Tongue (tissue), 3 donors: ENCODE data around the gene PSMG2. TPM values are rescaled to one million over a fixed set of nuclear protein-coding genes. Genes with fewer than 3 reads are reported as not detected.

ENCODE experiments used
- DNase-seq: peaks from one replicate; pipeline ENCODE4 v3.0.0-alpha.2; 2015
- small RNA-seq: library from RNA; depleted of rRNA; stranded (forward); fragments of <200 nt; gene quantifications from one replicate; pipeline ENCODE3, GENCODE V24; 2014; ENCODE audit warnings: low replicate concordance
- total RNA-seq: library from RNA; depleted of rRNA; stranded (reverse); fragments of >200 nt; gene quantifications from one replicate; pipeline ENCODE4 v1.2.3, GENCODE V29; 2014

The PSMG2 gene
- total RNA-seq, 1 donor from 2014 or later = 46.8 TPM

DNA sequence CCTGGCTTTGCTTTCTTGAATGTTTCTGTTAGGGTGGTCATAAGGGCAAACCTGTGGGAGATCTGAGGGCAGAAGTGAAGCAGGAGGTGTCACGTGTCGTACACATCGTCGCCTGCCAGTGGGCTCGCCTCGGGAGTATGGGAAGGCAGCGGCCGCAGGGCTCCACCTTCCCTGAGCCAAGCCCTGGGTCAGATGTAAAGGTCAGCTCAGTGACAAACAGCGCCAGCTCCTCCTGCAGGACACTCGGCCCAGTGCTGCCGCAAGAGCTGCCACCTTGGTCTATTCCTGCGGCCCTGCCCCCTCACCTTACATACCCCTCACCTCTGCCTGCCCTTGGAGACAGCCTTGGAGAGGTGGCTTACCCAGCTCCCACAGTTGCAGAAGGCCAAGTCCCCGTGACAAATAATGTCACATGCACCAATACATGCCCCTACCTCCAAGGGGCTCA, 64.2 kb downstream of the PSMG2 start:
- no peak for DNase-seq

DNA sequence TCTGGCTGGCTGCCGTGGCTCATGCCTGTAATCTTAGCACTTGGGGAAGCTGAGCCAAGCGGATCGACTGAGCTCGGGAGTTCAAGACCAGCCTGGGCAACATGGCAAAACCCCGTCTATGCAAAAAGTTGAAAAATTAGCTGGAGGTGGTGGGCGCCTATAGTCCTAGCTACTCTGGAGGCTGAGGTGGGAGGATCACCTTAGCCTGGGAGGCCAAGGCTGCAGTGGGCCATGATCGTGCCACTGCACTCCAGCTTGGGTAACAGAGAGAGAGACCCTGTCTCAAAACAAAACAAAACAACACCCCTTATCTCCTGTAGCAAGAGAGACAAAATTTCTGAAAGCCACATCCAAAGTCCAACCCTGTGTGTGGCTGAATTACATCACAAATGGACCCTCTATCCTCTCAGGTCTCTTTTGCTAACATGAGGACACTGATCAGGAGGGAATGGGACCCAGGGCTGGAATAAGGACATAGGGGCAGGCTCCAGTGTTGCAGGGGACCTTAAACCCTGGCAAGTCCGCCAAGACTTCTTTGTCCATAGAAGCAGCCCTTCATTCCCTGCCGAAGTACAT, 64.8 kb downstream of the PSMG2 start:
- no peak for DNase-seq

DNA sequence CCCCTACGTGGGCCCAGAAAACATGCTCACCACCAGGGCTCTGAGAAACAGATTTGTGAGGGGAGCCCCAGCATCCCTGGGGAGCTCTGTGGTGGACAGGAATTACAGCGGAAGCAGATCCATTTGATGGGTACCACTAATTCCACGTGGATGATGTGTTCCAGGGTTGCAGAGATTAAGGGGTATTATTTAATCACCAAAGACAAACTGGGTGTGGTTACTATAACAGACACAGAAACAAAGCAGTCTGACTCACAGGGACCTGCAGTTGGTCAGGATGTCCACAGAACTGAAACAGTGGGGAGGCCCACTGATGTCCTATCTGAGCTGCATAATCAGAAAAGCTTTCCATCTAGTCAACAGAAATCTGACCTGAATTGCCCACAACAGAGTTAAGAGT, 65.8 kb downstream of the PSMG2 start:
- no peak for DNase-seq

DNA sequence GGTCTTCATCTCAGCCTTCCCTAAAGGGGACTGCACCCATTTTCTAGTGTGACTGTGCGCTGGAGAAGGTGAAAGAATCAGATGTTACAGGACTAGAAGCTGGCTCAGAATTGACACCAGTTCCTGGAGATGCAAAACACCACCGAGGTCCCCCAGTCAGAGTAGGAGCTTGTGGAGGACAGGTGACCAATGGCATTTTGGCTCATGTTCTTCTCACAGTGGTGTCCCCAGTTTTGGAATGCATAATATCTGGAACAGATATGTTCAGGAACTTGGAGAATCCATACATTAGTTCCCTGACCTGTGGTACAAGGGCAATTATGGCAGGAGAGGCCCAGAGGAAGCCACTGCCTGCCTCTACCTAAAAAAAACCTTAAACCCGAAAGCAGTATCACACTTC, 66.3 kb downstream of the PSMG2 start:
- no peak for DNase-seq

DNA sequence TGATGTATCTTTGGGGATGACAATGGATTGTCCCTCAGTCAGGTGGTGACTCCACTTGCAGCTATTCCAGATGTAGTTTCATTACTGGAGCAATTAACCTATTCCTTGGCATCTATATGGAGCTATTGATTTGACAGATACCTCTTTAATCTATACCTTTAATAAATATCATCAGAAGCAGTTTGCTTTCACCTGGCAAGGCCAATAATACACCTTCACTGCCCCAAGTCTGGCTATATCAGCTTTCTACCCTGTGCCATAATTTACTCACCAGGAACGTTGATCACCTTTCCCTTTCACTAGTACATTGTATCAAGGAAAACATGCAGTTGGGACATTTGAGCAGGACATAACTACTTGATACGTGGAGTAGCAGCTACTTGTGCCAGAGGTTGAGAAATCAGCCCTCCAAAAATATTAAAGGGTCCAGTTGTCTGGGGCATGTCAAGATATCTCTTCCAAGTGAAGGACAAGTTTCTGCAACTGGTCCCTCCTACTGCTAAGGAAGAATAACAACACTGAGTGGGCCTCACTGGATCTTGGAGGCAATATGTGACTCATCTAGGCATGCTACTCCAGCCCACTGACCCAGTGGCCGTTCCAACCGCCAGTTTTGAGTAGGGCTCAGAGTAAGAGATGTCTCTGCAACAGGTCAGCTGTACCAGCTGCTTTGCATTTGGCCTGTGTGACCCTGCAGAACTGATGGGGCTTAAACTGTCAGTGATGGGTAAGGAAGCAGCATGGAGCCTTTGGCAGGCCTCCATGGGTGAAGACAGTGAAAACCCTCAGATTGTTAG, 67.0 kb downstream of the PSMG2 start:
- DNase-seq = no peak

DNA sequence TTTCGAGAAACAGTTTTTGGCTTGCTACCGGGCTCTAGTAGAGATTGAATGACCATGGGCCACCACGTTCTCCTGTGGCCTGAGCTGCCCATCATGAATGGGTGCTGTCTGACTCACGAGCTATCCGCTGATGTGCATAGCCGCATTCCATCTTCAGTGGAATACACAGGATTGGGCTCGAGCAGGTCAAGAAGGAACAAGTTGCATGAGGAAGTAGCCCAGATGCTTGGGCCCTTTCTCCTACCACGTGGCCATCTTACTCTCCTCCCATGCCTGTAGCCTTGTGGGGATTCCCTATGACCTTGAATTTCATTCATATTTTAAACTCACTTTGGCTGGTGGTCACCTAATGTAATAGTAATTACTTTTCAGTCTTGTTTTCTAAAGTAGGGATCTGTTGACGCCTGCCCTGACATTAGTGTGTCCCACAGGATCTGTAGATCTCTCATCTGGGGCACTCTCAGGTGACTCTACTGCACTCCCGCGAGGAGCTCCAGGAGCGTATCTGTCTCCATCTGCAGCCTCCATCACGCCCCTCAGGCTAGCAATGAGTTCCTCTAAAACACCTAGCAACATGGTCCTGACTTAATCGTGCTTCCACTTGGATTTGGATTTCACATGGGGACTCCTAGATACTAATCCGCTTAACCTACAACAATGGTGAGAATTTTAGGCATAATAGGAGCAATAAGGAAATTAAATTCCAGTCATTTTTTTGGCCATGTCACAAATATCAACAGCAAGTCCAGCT, 67.8 kb downstream of the PSMG2 start:
- no peak for DNase-seq

DNA sequence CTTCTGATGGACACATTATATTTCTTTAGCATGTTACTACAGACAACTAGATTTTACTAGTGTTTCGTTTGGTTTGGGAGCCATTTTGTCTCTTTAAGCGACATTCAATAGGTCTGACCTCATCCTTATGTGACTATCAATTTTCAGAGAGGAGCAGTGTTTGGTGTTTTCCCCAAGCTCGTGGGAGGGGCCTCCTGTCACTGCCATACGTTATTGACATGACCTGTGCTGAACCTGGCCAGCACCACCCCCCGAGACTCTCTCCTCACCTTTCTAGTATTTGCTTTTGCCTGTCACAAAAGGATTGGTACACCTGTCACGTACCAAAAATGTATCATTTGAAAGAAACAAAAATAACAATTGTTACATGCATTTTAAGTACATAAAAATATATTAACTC, 69.3 kb downstream of the PSMG2 start:
- DNase-seq = no peak

DNA sequence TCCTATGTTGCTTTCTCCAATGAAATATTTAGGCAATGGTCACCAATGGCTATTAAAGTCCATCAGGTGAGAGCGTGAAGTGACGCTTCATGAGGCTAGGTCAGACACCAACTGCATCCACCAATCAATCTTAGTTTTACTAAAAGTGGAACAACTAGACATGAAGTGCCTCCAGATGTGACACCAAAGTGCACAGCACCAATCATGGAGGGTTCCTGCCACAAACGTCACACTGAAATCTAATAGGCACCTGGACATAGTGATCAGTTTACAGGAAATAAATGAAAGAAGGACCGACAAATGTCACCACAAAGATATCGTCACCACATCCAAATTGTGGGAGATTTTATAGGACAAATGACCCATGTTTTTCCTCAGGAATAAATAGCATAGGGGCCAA, 70.5 kb downstream of the PSMG2 start:
- no peak for DNase-seq

DNA sequence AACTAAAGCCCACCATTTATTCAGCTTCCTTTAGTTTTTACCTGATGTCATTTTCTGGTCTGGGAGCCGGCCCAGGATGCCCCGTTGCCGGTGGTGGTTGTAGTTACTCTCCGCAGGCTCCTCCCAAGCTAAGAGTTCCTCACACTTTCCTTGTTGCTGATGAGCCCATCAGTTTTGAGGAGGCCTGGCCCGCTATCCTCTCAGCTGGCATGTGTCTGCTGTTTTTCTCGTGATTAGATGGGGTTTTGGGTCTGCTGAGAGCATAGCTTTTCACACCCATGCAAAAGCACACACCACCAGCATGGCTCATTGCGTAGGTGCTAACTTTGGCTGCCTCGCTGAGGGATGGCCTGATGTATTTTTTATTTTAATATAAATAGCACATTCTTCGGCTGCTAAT, 72.1 kb downstream of the PSMG2 start:
- DNase-seq = no peak

Small RNA genes within 50 kb of the gene (small RNA-seq; reads per million reads assigned to genes)
- gene RF00019 = not detected

Other genes with a start within 250 kb of the PSMG2 start
- 31.7 TPM for gene SPIRE1, start 44.9 kb upstream of the PSMG2 start, total RNA-seq
- 9.8 TPM for gene CEP76, start 319 bp upstream of the PSMG2 start, total RNA-seq
- 27.9 TPM for gene PTPN2, start 181.2 kb downstream of the PSMG2 start, total RNA-seq
- 28.8 TPM for gene SEH1L, start 245.0 kb downstream of the PSMG2 start, total RNA-seq